GM12874 (cell line): ENCODE results near the gene UGDH.

Experiments used
- TF ChIP-seq, protein P1 (sequence below): IDR thresholded peaks from 2 replicates; pipeline ENCODE4 v1.5.1; 2011; ENCODE audit warnings: low read depth, mild to moderate bottlenecking, control low read depth, low read length, moderate library complexity; ENCODE audit not compliant: insufficient read depth

The UGDH gene

GRCh38 chr4:39458505-39459300, 68.5 kb downstream of the UGDH start, which contains the start of the genes LIAS and RPL9:
LIAS (plus strand) TSS chr4:39459056; CDS start chr4:39459118, 62 bp downstream.
RPL9 (minus strand) TSS chr4:39458922; CDS start chr4:39458439, 483 bp downstream.
- TF ChIP-seq, protein P1, sequence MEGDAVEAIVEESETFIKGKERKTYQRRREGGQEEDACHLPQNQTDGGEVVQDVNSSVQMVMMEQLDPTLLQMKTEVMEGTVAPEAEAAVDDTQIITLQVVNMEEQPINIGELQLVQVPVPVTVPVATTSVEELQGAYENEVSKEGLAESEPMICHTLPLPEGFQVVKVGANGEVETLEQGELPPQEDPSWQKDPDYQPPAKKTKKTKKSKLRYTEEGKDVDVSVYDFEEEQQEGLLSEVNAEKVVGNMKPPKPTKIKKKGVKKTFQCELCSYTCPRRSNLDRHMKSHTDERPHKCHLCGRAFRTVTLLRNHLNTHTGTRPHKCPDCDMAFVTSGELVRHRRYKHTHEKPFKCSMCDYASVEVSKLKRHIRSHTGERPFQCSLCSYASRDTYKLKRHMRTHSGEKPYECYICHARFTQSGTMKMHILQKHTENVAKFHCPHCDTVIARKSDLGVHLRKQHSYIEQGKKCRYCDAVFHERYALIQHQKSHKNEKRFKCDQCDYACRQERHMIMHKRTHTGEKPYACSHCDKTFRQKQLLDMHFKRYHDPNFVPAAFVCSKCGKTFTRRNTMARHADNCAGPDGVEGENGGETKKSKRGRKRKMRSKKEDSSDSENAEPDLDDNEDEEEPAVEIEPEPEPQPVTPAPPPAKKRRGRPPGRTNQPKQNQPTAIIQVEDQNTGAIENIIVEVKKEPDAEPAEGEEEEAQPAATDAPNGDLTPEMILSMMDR: no peak

GRCh38 chr4:39456946-39457763, 70.1 kb downstream of the UGDH start:
- TF ChIP-seq, protein P1: no peak

- TF ChIP-seq, protein P1: no peak
Observed at GRCh38 chr4:39455486-39455885, 71.8 kb downstream of the UGDH start.

DNA sequence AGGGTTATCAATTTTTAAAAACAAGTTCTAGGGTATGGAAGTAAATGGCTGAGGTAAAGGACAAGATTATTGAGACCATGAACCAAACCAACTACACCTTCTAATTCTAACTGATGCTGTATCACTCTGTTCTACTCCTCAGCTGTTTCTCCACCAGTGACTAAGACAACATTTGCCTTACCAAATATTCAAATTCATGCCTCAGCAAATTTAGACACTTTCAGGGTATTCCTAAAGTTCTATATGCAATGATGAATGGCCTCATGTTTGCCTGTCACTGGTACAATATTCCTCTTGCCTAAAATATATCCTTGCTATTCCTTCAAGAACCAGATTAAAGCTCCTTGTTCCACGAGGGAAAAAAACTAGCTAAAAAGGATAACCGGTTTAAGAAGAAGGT, 73.5 kb downstream of the UGDH start:
- TF ChIP-seq, protein P1: no peak

- TF ChIP-seq, protein P1: no peak
Observed at GRCh38 chr4:39452860-39453587, 74.2 kb downstream of the UGDH start.

DNA sequence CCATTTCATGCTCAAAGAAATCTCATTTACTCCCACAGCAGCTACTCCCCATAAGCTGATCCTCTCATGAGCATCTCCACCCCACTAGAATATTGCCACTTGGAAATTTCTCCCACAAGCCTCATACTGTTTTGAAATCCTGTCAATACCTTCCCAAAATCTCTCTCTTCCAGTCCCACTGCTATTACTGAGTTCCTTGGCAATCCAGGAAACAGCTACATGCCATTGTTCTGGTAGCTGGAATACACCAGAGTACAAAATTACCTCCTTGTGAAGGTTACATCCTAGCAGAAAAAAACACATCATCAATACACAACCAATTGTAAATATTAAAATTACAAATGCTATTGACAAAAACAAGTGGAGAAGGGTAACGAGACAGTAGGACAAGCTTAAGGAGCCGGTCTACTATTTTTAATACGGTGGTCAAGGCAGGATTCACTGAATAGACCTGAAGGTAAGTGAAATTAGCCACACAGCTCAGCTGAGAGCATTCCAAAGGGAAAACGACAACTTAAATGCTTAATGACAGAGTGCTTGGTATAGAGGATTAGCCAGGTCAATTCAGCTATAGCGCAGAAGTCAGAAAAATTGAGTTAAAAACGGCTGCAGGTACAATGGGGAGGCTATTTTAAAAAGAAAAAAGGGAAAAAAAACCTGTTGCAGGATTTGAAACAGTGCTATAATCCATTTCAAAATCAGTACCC, 74.9 kb downstream of the UGDH start:
- TF ChIP-seq, protein P1: no peak
